Type B pancreatic cell (in vitro differentiated cells): Measurements from ENCODE around the gene NRP1. TPM values are rescaled to one million over a fixed set of nuclear protein-coding genes. Genes with fewer than 3 reads are reported as not detected.

Experiments used
- DNase-seq: peaks from one replicate; pipeline ENCODE4 v3.0.0; 2021; ENCODE audit warnings: mixed read lengths; ENCODE audit not compliant: unreplicated experiment; ENCODE audit errors: extremely low spot score
- H3K27ac Mint-ChIP-seq: 2 replicates; pipeline ENCODE4 v1.8.0; 2021; ENCODE audit warnings: mild to moderate bottlenecking, mixed read lengths
- H3K27me3 Mint-ChIP-seq: 2 replicates; pipeline ENCODE4 v1.8.0; 2021; ENCODE audit warnings: mixed read lengths
- H3K36me3 Mint-ChIP-seq: 2 replicates; pipeline ENCODE4 v1.8.0; 2021; ENCODE audit warnings: mixed read lengths
- H3K4me1 Mint-ChIP-seq: one replicate; pipeline ENCODE4 v1.8.0; 2021; ENCODE audit warnings: mixed read lengths; ENCODE audit not compliant: unreplicated experiment
- H3K4me3 Mint-ChIP-seq: 2 replicates; pipeline ENCODE4 v1.8.0; 2021; ENCODE audit warnings: mild to moderate bottlenecking, mixed read lengths
- H3K9me3 Mint-ChIP-seq: 2 replicates; pipeline ENCODE4 v1.8.0; 2021; ENCODE audit warnings: mixed read lengths
- CTCF ChIP-seq: fragments of 200-600 bp; sonication (generic); conservative IDR thresholded peaks from 2 replicates; pipeline ENCODE4 v1.5.0; 2021; ENCODE audit warnings: antibody characterized with exemption, mild to moderate bottlenecking
- total RNA-seq: library from RNA; stranded (reverse); gene quantifications from 2 replicates; pipeline ENCODE4 v1.2.1, GENCODE V29; 2021; ENCODE audit warnings: low replicate concordance

NRP1 gene
- total RNA-seq, 1 donor from 2014 or later = 70.7 TPM

GRCh38 chr10:33216661-33217427 lies 117.6 kb downstream of the NRP1 start:
- H3K27me3 Mint-ChIP-seq = no peaks in the 10 kb centered on the region
- no peaks in the 10 kb centered on the region for H3K9me3 Mint-ChIP-seq
- H3K27ac Mint-ChIP-seq = no peak overlapping the region
- TF ChIP-seq CTCF = no peak
- H3K4me3 Mint-ChIP-seq = no peak overlapping the region
- H3K36me3 Mint-ChIP-seq = peaks cover 33% of the 10 kb centered on the region
- peaks cover 12% of the 10 kb centered on the region for H3K4me1 Mint-ChIP-seq
- no peak for DNase-seq

- Mint-ChIP-seq H3K27ac (no peak overlapping the region), H3K4me1 (peaks cover 17% of the 10 kb centered on the region), H3K27me3 (no peaks in the 10 kb centered on the region), H3K36me3 (peaks cover 34% of the 10 kb centered on the region), H3K4me3 (no peak overlapping the region), H3K9me3 (no peaks in the 10 kb centered on the region)
- TF ChIP-seq CTCF = no peak
- DNase-seq = no peak
Observed at GRCh38 chr10:33215635-33216034, 118.8 kb downstream of the NRP1 start.

GRCh38 chr10:33215154-33215553 lies 119.3 kb downstream of the NRP1 start:
- no peaks in the 10 kb centered on the region for H3K9me3 Mint-ChIP-seq
- peaks cover 17% of the 10 kb centered on the region for H3K4me1 Mint-ChIP-seq
- no peak overlapping the region for H3K4me3 Mint-ChIP-seq
- H3K27ac Mint-ChIP-seq = no peak overlapping the region
- no peak for TF ChIP-seq CTCF
- no peaks in the 10 kb centered on the region for H3K27me3 Mint-ChIP-seq
- peaks cover 36% of the 10 kb centered on the region for H3K36me3 Mint-ChIP-seq
- no peak for DNase-seq

GRCh38 chr10:33214174-33214573 lies 120.3 kb downstream of the NRP1 start:
- Mint-ChIP-seq H3K36me3 (peaks cover 36% of the 10 kb centered on the region), H3K4me1 (peaks cover 17% of the 10 kb centered on the region), H3K27me3 (no peaks in the 10 kb centered on the region), H3K9me3 (no peaks in the 10 kb centered on the region), H3K27ac (no peak overlapping the region), H3K4me3 (no peak overlapping the region)
- TF ChIP-seq CTCF = no peak
- DNase-seq = no peak

GRCh38 chr10:33212061-33212748 lies 122.3 kb downstream of the NRP1 start:
- DNase-seq = no peak
- no peaks in the 10 kb centered on the region for H3K27me3 Mint-ChIP-seq
- H3K36me3 Mint-ChIP-seq = peaks cover 35% of the 10 kb centered on the region
- TF ChIP-seq CTCF = no peak
- no peak overlapping the region for H3K4me3 Mint-ChIP-seq
- no peak overlapping the region for H3K27ac Mint-ChIP-seq
- peaks cover 12% of the 10 kb centered on the region for H3K4me1 Mint-ChIP-seq
- no peaks in the 10 kb centered on the region for H3K9me3 Mint-ChIP-seq
